K562 (cell line): ENCODE results near the gene CERS2. TPM values are rescaled to one million over a fixed set of nuclear protein-coding genes. Genes with fewer than 3 reads are reported as not detected.
A peak's percentile ranks its signal among the peaks of the same experiment; 100 is the strongest.

Experiments
- ARID1B ChIP-seq: fragments of 450-650 bp; IDR thresholded peaks from 2 replicates; pipeline ENCODE4 v1.6.1; 2016; ENCODE audit warnings: antibody characterized with exemption, mild to moderate bottlenecking, inconsistent platforms
- C11orf30 ChIP-seq: fragments of 450-650 bp; IDR thresholded peaks from 2 replicates; pipeline ENCODE4 v1.6.1; 2016; ENCODE audit warnings: low read depth, mild to moderate bottlenecking
- HMGN3 ChIP-seq: IDR thresholded peaks from 2 replicates; pipeline ENCODE4 v1.6.1; 2011; ENCODE audit warnings: borderline replicate concordance, low read depth, mild to moderate bottlenecking, mixed read lengths, low read length; ENCODE audit not compliant: insufficient read length; ENCODE audit errors: extremely low read depth
- NCOA4 ChIP-seq: fragments of 450-650 bp; IDR thresholded peaks from 2 replicates; pipeline ENCODE4 v1.6.1; 2018; ENCODE audit warnings: mild to moderate bottlenecking; ENCODE audit not compliant: partially characterized antibody
- NFE2 ChIP-seq: IDR thresholded peaks from 2 replicates; pipeline ENCODE4 v1.6.1; 2014; ENCODE audit warnings: antibody characterized with exemption, low read depth
- THAP12 ChIP-seq: fragments of 250-450 bp; sonication (Bioruptor Pico); IDR thresholded peaks from 2 replicates; pipeline ENCODE4 v1.9.0; 2021; ENCODE audit warnings: mild to moderate bottlenecking, inconsistent platforms
- ZKSCAN1 ChIP-seq: fragments of 150-350 bp; IDR thresholded peaks from 2 replicates; pipeline ENCODE4 v1.6.1; 2016; ENCODE audit warnings: low read depth, low read length
- polyA plus RNA-seq, 8 experiments: library from polyadenylated mRNA; depleted of rRNA in 4 of 8; stranded (reverse) in 5 of 8; unstranded in 3 of 8; fragments of >200 nt; fragmentation: Nextera tagmentation in 2 of 8; fragmentation: Illumina TruSeq in 1 of 8; extraction: Ambion mirVana in 2 of 8; extraction: Trizol in 1 of 8; gene quantifications; 2 replicates each; pipeline versions ENCODE4 v1.2.1 to v1.2.3, GENCODE V29; 2011 to 2014; ENCODE audit warnings: inconsistent platforms in 1 of 8, missing spikeins in 1 of 8
- total RNA-seq, 7 experiments: library from RNA; depleted of rRNA in 6 of 7; stranded (reverse); fragments of >200 nt in 6 of 7; fragmentation: Illumina TruSeq in 2 of 7; extraction: Trizol in 2 of 7; gene quantifications; 2 replicates each; pipeline versions ENCODE4 v1.2.1 to v1.2.3, GENCODE V29; 2011 to 2021; ENCODE audit warnings: low replicate concordance in 1 of 7
- TF ChIP-seq, protein P1 (sequence below): fragments of 450-650 bp; formaldehyde crosslinking; conservative IDR thresholded peaks from 2 replicates; pipeline ENCODE4 v1.4.0; 2022; ENCODE audit warnings: mild to moderate bottlenecking, missing genetic modification characterization

Gene CERS2
- total and polyA plus RNA-seq, 9 of the 15 experiments (the other 6 are each of a cell fraction or from before 2014, with no cell fraction given): 23.4 to 295 (median 132) TPM

DNA sequence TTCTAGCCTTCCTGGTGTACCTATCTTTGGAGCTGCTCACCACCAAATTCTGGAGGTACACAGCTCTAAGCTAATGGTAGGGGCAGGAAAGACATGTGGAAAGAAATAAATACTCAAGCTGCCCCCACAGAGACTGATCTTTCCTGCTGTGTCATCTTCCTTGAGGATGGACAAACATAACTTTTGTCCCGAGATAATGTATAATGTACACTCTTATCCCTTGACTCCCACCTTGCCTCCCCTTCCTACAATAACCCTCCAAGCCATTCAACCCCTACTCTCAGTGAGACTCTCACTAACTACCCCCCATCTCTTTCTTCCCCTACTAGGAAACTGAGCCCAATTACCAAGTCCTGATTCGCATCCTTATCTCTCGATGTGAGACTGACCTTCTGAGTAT is 19.6 kb upstream of the CERS2 start (continued):
- TF ChIP-seq THAP12 (CRISPR knock-in tag) (no peak), HMGN3 (no peak), NFE2 (peak; percentile 69), ARID1B (peak; percentile 58; the same call in 1 of the 2 replicates), C11orf30 (peak; percentile 79), ZKSCAN1 (no peak), NCOA4 (no peak)
- TF ChIP-seq, protein P1, sequence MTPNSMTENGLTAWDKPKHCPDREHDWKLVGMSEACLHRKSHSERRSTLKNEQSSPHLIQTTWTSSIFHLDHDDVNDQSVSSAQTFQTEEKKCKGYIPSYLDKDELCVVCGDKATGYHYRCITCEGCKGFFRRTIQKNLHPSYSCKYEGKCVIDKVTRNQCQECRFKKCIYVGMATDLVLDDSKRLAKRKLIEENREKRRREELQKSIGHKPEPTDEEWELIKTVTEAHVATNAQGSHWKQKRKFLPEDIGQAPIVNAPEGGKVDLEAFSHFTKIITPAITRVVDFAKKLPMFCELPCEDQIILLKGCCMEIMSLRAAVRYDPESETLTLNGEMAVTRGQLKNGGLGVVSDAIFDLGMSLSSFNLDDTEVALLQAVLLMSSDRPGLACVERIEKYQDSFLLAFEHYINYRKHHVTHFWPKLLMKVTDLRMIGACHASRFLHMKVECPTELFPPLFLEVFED: peak; percentile 86; the same call in 1 of the 2 replicates
- TF ChIP-seq, all 486 proteins: peak for 9
